Stimulated activated naive B cell treated with anti-CD40 and anti-IgM and Interleukin-4, amounts not matched to agents 10 μg/mL and 1 μg/mL and 100 μg/mL, for 72 hours (primary cell): ENCODE measurements around the gene KLHL9.

Source experiments
- ATAC-seq, 2 donors: fragments of 150-1000 bp; cut with Tn5 transposase; replicated peaks; 2 replicates each; pipeline ENCODE4 v1.10.0; 2021; ENCODE audit warnings: moderate library complexity in 1 of 2
- DNase-seq: peaks from one replicate; pipeline ENCODE4 v3.0.0; 2021
- H3K27ac Mint-ChIP-seq: one replicate; pipeline ENCODE4 v1.8.0; 2022; ENCODE audit warnings: mild to moderate bottlenecking, mixed read lengths
- H3K27me3 Mint-ChIP-seq, 2 donors: one replicate each; pipeline ENCODE4 v1.8.0; 2022; ENCODE audit warnings: mixed read lengths in 2 of 2
- H3K36me3 Mint-ChIP-seq, 2 donors: one replicate each; pipeline ENCODE4 v1.8.0; 2022; ENCODE audit warnings: mixed read lengths in 2 of 2, mild to moderate bottlenecking in 1 of 2
- H3K4me1 Mint-ChIP-seq, 2 donors: one replicate each; pipeline ENCODE4 v1.8.0; 2022; ENCODE audit warnings: mixed read lengths in 2 of 2, mild to moderate bottlenecking in 1 of 2
- H3K4me3 Mint-ChIP-seq, 2 donors: one replicate each; pipeline ENCODE4 v1.8.0; 2022; ENCODE audit warnings: mild to moderate bottlenecking in 2 of 2, mixed read lengths in 2 of 2, moderate library complexity in 1 of 2
- H3K9me3 Mint-ChIP-seq, 2 donors: one replicate each; pipeline ENCODE4 v1.8.0; 2022; ENCODE audit warnings: mixed read lengths in 2 of 2, mild to moderate bottlenecking in 1 of 2

Gene KLHL9

GRCh38 chr9:21294904-21295538 lies 40.2 kb downstream of the KLHL9 start:
- no peak for DNase-seq
- no peak overlapping the region for H3K4me3 Mint-ChIP-seq
- peak; percentile 91 to 93 for ATAC-seq
- H3K27me3 Mint-ChIP-seq, result peaks cover 25 to 30% of the 10 kb centered on the region in 2 donors
- no peaks in the 10 kb centered on the region for H3K9me3 Mint-ChIP-seq
- H3K36me3 Mint-ChIP-seq, result no peaks in the 10 kb centered on the region
- H3K27ac Mint-ChIP-seq, result no peak overlapping the region
- peaks cover 7 to 11% of the 10 kb centered on the region in 2 donors for H3K4me1 Mint-ChIP-seq

- peak; percentile 49 to 62 for ATAC-seq
Observed at GRCh38 chr9:21294364-21294774, 40.8 kb downstream of the KLHL9 start.

GRCh38 chr9:21289848-21290247 lies 45.4 kb downstream of the KLHL9 start:
- no peak for DNase-seq
- H3K4me1 Mint-ChIP-seq, result peaks cover 4 to 5% of the 10 kb centered on the region in 2 donors
- H3K27me3 Mint-ChIP-seq, result peaks cover 23 to 36% of the 10 kb centered on the region in 2 donors
- no peaks in the 10 kb centered on the region for H3K36me3 Mint-ChIP-seq
- H3K9me3 Mint-ChIP-seq, result peaks cover 4 to 5% of the 10 kb centered on the region in 2 donors
- ATAC-seq, result no peak
- no peak overlapping the region for H3K4me3 Mint-ChIP-seq
- no peak overlapping the region for H3K27ac Mint-ChIP-seq

More at GRCh38 chr9:21294364-21294774, 40.8 kb downstream of the KLHL9 start:
- Mint-ChIP-seq H3K27ac (no peak overlapping the region), H3K9me3 (no peaks in the 10 kb centered on the region), H3K4me3 (no peak overlapping the region), H3K27me3 (peaks cover 18 to 27% of the 10 kb centered on the region in 2 donors), H3K36me3 (no peaks in the 10 kb centered on the region), H3K4me1 (peaks cover 7 to 11% of the 10 kb centered on the region in 2 donors)
- DNase-seq, result no peak

- H3K4me1 Mint-ChIP-seq, result no peaks in the 10 kb centered on the region
- no peaks in the 10 kb centered on the region for H3K36me3 Mint-ChIP-seq
- H3K9me3 Mint-ChIP-seq, result peaks cover 4 to 5% of the 10 kb centered on the region in 2 donors
- H3K27ac Mint-ChIP-seq, result no peak overlapping the region
- no peak for ATAC-seq
- no peak for DNase-seq
- no peak overlapping the region for H3K4me3 Mint-ChIP-seq
- peaks cover 17 to 32% of the 10 kb centered on the region in 2 donors for H3K27me3 Mint-ChIP-seq
Observed at GRCh38 chr9:21287280-21287679, 47.9 kb downstream of the KLHL9 start.

- H3K4me1 Mint-ChIP-seq, result no peaks in the 10 kb centered on the region
- no peaks in the 10 kb centered on the region for H3K36me3 Mint-ChIP-seq
- DNase-seq (no peak), ATAC-seq (no peak)
- no peak overlapping the region for H3K4me3 Mint-ChIP-seq
- peaks cover 4 to 5% of the 10 kb centered on the region in 2 donors for H3K9me3 Mint-ChIP-seq
- peaks cover 17 to 27% of the 10 kb centered on the region in 2 donors for H3K27me3 Mint-ChIP-seq
- no peak overlapping the region for H3K27ac Mint-ChIP-seq
Observed at GRCh38 chr9:21286659-21287058, 48.5 kb downstream of the KLHL9 start.

- H3K4me3 Mint-ChIP-seq, result no peak overlapping the region
- peaks cover 0 to 1% of the 10 kb centered on the region in 2 donors for H3K4me1 Mint-ChIP-seq
- no peaks in the 10 kb centered on the region for H3K36me3 Mint-ChIP-seq
- peaks cover 17 to 31% of the 10 kb centered on the region in 2 donors for H3K27me3 Mint-ChIP-seq
- H3K27ac Mint-ChIP-seq, result no peak overlapping the region
- ATAC-seq (no peak), DNase-seq (no peak)
- H3K9me3 Mint-ChIP-seq, result peaks cover 4 to 5% of the 10 kb centered on the region in 2 donors
Observed at GRCh38 chr9:21286099-21286498, 49.1 kb downstream of the KLHL9 start.

GRCh38 chr9:21281275-21281674 lies 53.9 kb downstream of the KLHL9 start:
- peaks cover 0 to 1% of the 10 kb centered on the region in 2 donors for H3K4me1 Mint-ChIP-seq
- no peak overlapping the region for H3K27ac Mint-ChIP-seq
- peaks cover 9 to 27% of the 10 kb centered on the region in 2 donors for H3K27me3 Mint-ChIP-seq
- peaks cover 1 to 2% of the 10 kb centered on the region in 2 donors for H3K9me3 Mint-ChIP-seq
- no peaks in the 10 kb centered on the region for H3K36me3 Mint-ChIP-seq
- H3K4me3 Mint-ChIP-seq, result no peak overlapping the region
- no peak for DNase-seq
- ATAC-seq, result no peak
